Peyer's patch (tissue), 4 donors: ENCODE measurements around the gene VPS36.

Experiments used
- CTCF ChIP-seq, 6 experiments: fragments of 450-650 bp in 4 of 6; fragments of 200-600 bp in 2 of 6; sonication (generic) in 1 of 6; IDR thresholded peaks; one replicate each; pipeline ENCODE4 v1.5.1; 2017 to 2019; ENCODE audit warnings: antibody characterized with exemption in 6 of 6, mild to moderate bottlenecking in 3 of 6, moderate library complexity in 1 of 6
- POLR2A ChIP-seq, 2 donors: fragments of 450-650 bp; IDR thresholded peaks; one replicate each; pipeline ENCODE4 v1.5.1; 2017; ENCODE audit warnings: antibody characterized with exemption in 2 of 2, mild to moderate bottlenecking in 2 of 2, moderate library complexity in 2 of 2

GRCh38 chr13:52387721-52388120 lies 62.7 kb downstream of the VPS36 start:
- no peak for TF ChIP-seq POLR2A (IDR thresholded peaks at IDR 0.05)
- no peak for TF ChIP-seq CTCF (IDR thresholded peaks at IDR 0.05)
